Measurements from ENCODE around the gene LINC00305.

The LINC00305 gene

GRCh38 chr18:64111950-64112349 lies 36.9 kb downstream of the LINC00305 start:
- DNase-seq (ENCODE audit: low read depth) = no peak

- no peak for DNase-seq (ENCODE audit: low read depth)
These were observed 38.0 kb downstream of the LINC00305 start for GRCh38 chr18:64110692-64111480.

GRCh38 chr18:64103986-64104385 lies 44.9 kb downstream of the LINC00305 start:
- DNase-seq (ENCODE audit: low read depth) = no peak

- no peak for DNase-seq (ENCODE audit: low read depth)
These were observed 48.6 kb downstream of the LINC00305 start for GRCh38 chr18:64100116-64100922.

DNA sequence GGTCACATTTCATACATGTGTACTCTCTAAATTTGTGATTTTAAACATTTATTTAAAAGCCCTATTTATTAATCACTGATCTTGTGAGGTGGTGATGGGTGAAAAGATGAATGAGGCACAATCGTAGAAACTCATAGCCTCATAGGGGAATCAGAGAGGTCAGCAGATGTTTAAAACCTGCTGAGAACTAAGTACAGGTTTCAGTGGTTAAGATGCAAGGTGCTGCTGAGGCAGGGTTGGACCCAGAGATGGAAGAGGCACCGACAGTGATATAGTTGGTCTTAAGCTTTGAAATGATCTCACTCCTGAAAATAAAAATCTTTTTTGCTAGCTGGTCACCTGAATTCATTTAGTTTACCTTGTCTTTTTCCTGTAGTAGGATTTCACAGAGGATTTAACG lies 49.6 kb downstream of the LINC00305 start:
- DNase-seq (ENCODE audit: low read depth) = no peak

GRCh38 chr18:64097497-64097896 lies 51.4 kb downstream of the LINC00305 start:
- DNase-seq (ENCODE audit: low read depth) = no peak

- DNase-seq (ENCODE audit: low read depth) = no peak
These were observed 53.8 kb downstream of the LINC00305 start for GRCh38 chr18:64095056-64095455.

DNA sequence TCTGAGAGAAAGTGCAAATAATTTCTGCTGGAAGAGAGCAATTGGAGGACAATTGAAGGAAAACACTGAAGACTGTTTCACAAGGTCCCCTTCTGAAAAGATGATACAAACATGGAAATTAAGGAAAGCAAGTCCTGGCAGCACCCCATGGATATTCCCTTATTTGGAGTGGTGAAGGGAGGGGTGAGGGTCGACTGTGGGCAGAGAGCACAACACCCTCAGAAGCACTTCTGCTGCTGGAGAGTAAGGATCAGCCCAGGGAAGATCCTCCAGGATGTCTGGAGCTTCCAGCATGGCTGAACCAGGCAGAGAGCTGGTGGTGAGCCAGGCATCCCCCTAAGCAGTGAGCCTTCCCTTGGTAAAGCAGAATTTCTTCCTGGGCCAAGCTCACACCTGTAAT lies 54.7 kb downstream of the LINC00305 start:
- no peak for DNase-seq (ENCODE audit: low read depth)

- no peak for DNase-seq (ENCODE audit: low read depth)
These were observed 57.4 kb downstream of the LINC00305 start for GRCh38 chr18:64091526-64091925.

GRCh38 chr18:64090876-64091275 lies 58.0 kb downstream of the LINC00305 start:
- no peak for DNase-seq (ENCODE audit: low read depth)

DNA sequence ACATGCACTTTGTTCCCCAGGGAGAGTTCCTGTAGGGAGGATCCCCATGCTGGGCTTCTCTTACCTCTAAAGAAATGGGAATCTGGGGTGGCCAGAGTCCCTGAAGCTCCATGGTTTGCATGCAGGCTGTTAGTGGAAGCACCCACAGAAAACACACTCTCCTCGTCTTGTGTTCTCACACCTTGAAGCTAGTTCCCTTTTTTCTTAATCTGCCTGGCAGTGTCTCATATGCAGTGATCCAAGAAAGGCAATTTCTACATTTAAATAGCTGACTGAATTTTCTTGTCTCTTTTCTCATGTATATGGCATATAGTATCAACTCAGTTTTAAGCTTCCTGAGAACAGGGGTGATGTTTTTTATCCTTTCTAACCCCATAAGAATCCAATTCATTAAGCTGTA lies 65.0 kb downstream of the LINC00305 start:
- DNase-seq (ENCODE audit: low read depth) = no peak

DNA sequence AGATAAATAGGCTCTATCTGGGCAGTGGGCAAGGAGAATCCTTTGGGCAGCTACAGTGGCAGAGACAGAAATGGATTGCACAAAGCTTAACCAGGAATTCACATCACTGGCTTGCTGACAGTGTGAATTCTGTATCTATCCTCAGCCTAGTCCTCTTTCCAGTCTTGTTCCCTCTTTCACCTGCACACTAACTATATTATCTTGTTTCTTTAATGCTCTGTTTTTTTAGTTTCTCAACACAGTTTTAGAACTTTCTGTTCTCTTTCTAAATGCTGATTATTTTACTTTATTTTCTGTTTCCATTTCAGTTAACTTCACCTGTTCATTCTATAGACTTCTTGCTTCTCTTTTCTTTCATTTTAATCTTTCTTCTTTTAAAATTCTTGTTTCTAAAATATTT lies 66.4 kb downstream of the LINC00305 start:
- DNase-seq (ENCODE audit: low read depth) = no peak

DNA sequence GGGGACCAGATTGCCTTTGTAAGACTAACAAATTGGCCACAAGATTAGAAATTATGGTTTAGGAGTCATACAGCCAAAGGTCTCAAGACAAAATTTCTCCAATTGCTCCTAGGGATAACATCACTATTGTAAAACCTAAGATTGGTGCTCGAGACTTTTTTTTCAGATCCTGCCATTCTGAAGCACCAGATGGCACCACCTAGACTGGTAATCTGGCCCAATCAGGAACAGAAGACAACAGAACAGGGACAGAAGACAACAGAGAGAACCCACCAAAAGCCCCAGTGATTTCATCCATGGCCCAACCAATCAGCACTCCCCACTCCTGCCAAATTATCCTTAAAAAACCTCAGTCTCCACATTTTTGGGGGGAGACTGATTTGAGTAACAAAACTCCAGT lies 66.8 kb downstream of the LINC00305 start:
- no peak for DNase-seq (ENCODE audit: low read depth)

- no peak for DNase-seq (ENCODE audit: low read depth)
These were observed 74.9 kb downstream of the LINC00305 start for GRCh38 chr18:64073971-64074370.

GRCh38 chr18:64055019-64055418 lies 93.9 kb downstream of the LINC00305 start:
- DNase-seq (ENCODE audit: low read depth) = no peak

GRCh38 chr18:64053246-64053645 lies 95.6 kb downstream of the LINC00305 start:
- DNase-seq (ENCODE audit: low read depth) = no peak

GRCh38 chr18:64052772-64053171 lies 96.1 kb downstream of the LINC00305 start:
- no peak for DNase-seq (ENCODE audit: low read depth)

GRCh38 chr18:64044616-64045015 lies 104.3 kb downstream of the LINC00305 start:
- DNase-seq (ENCODE audit: low read depth) = no peak

DNA sequence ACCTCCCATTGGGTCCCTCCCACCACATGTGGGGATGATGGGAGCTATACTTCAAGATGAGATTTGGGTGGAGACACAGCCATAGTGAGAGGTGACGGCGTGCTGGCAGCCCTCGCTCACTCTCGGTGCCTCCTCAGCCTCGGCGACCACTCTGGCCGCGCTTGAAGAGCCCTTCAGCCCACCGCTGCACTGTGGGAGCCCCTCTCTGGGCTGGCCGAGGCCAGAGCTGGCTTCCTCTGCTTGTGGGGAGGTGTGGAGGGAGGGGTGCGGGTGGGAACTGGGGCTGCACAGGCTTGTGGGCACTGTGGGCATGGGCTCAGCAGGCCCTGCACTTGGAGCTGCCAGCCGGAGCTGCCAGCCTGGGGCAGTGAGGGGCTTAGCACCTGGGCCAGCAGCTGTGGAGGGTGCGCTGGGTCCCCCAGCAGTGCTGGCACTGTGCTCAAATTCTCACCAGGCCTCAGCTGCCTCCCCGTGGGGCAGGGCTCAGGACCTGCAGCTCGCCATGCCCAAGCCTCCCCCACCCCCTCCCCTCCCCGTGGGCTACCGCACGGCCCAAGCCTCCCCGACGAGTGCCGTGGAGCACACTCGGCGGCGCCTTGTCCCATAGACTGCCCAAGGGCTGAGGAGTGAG lies 106.0 kb downstream of the LINC00305 start:
- no peak for DNase-seq (ENCODE audit: low read depth)

DNA sequence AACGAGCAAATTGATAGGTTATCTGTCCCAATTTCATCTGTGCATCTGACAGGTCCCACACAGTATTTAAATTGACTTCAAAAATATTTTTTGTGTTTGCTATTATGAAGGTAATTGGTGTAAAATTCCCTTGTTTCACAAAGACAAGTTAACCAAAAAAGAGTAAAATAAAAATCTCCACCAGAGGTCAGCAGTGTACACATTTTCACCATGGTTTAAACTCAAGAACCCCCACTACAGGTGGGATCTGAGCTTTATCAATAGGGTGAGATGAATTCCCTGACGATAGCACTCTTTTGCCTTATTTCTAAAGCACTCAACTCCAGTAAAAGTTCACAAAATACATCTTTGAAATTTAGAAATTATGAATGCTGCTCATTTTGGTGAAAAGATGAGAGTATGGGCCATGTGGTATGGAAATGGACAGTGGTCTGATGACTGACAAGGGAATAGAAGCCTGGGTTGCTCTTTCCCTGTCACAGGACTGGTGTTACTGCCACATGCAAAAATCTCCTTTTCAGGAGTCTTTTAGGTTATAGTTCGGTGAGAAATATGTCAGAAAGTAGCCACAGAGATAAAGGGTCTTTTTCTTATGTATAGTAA lies 111.0 kb downstream of the LINC00305 start:
- no peak for DNase-seq (ENCODE audit: low read depth)

DNA sequence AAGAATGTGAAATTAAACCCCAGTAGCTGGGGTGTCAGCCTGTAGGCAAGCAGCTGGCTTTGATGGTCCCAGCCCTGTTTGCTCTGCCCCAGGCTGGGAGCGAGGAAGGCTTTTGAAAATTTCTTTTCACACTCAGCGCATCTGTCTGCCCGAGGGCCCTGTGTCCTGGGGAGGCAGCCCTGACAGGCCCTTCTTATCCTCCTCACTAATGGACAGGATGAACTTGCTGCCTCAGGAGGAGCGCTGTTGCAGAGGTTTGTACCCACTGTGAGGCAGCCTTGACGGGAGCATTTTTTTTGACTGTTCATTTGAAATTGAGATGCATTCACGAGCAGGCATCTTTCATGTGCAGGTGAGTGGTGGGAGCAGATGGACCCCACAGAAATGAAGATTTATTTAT lies 116.6 kb downstream of the LINC00305 start:
- no peak for DNase-seq (ENCODE audit: low read depth)

GRCh38 chr18:64031411-64031810 lies 117.5 kb downstream of the LINC00305 start:
- no peak for DNase-seq (ENCODE audit: low read depth)
